WERI-Rb-1 (cell line): ENCODE results near the gene TRAM2.

Experiments used
- DNase-seq: peaks from one replicate; pipeline ENCODE4 v3.0.0-alpha.2; 2020
- H3K27ac ChIP-seq: fragments of 250-450 bp; sonication (Bioruptor Pico); 2 replicates; pipeline ENCODE4 v1.5.1; 2020; ENCODE audit warnings: mild to moderate bottlenecking, moderate library complexity
- H3K27me3 ChIP-seq: fragments of 250-450 bp; sonication (Bioruptor Pico); 2 replicates; pipeline ENCODE4 v1.5.1; 2021; ENCODE audit warnings: mild to moderate bottlenecking, low read depth, moderate library complexity; ENCODE audit not compliant: insufficient read depth, severe bottlenecking
- H3K36me3 ChIP-seq: fragments of 250-450 bp; sonication (Bioruptor Pico); 2 replicates; pipeline ENCODE4 v1.5.1; 2020; ENCODE audit warnings: mild to moderate bottlenecking, moderate library complexity
- H3K4me3 ChIP-seq: 2 replicates; pipeline ENCODE4 v1.5.1; 2011; ENCODE audit warnings: low read depth, mild to moderate bottlenecking, control low read depth, low read length
- H3K9me3 ChIP-seq: fragments of 250-450 bp; sonication (Bioruptor Pico); 2 replicates; pipeline ENCODE4 v1.5.1; 2021; ENCODE audit warnings: mild to moderate bottlenecking, moderate library complexity; ENCODE audit not compliant: severe bottlenecking
- TF ChIP-seq, protein P1 (sequence below): IDR thresholded peaks from 2 replicates; pipeline ENCODE4 v1.5.1; 2011; ENCODE audit warnings: low read depth, mild to moderate bottlenecking, control low read depth, inconsistent platforms, low read length

The TRAM2 gene

DNA sequence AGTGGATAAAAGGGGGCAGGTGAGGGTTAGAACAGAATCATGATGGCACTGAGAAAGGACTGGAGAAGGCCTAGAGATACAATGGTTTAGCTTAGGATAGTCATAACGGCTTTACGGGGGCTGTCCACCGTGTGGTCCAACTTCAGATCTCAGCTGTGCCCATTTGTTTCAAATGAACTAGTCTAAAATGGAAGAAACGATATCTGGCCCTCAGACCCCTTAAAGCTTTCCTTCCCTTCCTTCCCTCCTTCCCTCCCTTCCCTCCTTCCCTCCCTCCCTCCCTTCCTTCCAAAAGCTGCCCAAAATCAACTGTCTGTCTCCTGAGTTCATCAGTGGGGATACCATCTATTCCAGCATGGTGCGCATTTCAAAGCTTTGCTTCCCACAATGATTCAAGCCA lies 27.9 kb downstream of the TRAM2 start:
- no peaks in the 10 kb centered on the region for H3K27me3 ChIP-seq
- no peaks in the 10 kb centered on the region for H3K9me3 ChIP-seq
- TF ChIP-seq, protein P1, sequence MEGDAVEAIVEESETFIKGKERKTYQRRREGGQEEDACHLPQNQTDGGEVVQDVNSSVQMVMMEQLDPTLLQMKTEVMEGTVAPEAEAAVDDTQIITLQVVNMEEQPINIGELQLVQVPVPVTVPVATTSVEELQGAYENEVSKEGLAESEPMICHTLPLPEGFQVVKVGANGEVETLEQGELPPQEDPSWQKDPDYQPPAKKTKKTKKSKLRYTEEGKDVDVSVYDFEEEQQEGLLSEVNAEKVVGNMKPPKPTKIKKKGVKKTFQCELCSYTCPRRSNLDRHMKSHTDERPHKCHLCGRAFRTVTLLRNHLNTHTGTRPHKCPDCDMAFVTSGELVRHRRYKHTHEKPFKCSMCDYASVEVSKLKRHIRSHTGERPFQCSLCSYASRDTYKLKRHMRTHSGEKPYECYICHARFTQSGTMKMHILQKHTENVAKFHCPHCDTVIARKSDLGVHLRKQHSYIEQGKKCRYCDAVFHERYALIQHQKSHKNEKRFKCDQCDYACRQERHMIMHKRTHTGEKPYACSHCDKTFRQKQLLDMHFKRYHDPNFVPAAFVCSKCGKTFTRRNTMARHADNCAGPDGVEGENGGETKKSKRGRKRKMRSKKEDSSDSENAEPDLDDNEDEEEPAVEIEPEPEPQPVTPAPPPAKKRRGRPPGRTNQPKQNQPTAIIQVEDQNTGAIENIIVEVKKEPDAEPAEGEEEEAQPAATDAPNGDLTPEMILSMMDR, result no peak
- H3K27ac ChIP-seq, result no peak overlapping the region
- no peak for DNase-seq
- no peak overlapping the region for H3K4me3 ChIP-seq
- H3K36me3 ChIP-seq, result peaks cover 13% of the 10 kb centered on the region

DNA sequence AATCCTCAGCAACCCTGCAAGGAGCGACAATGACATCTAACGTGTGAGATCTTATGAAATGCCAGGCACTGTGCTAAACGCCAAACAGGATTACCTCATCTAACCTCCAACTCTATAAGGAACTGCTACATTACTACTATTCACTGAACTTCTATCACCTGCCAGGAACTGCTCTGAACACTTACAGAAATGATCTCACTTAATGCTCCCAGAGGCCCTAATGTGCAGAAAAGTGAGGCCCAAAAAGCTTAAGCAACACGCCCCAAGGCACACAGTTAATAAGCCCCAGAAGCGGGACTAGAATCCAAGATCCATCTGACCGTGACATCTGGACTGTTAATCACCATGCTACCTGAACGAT lies 28.5 kb downstream of the TRAM2 start:
- Histone ChIP-seq H3K27me3 (no peaks in the 10 kb centered on the region), H3K4me3 (no peak overlapping the region), H3K27ac (no peak overlapping the region), H3K36me3 (peaks cover 13% of the 10 kb centered on the region), H3K9me3 (no peaks in the 10 kb centered on the region)
- DNase-seq, result no peak
- TF ChIP-seq, protein P1, result no peak

DNA sequence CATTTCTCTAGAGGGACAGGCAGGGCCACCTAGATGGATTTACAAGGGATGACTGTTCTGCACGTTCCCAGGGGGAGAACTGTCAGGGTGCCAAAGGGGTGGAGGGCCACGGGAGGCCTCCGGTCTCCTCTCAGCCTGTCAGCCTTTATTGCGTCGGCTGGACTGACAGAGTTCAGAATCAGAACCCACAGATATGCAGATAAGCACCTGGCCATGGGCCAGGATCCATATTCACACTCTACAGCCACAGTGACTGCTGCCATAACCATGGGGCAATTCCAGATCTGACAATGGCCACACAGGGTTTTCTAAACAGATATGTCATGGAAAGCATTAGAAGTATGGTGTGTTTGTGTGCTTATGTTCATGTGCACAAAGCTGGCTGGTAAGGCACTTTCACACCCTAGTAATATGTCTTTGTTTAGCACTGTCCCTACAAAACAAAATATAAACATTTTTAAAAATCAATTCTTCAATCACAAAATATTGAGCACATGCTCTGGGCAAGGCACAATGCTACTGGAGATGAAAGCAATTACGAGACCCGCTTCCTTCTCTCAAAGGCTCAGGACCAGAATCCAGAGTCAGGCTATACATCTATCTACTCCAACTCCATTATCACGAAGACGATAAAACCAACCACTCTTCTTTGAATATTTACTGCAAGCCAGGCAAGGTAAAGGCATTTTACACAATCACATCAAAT lies 29.1 kb downstream of the TRAM2 start:
- TF ChIP-seq, protein P1, result no peak
- no peaks in the 10 kb centered on the region for H3K9me3 ChIP-seq
- no peak overlapping the region for H3K27ac ChIP-seq
- no peak overlapping the region for H3K4me3 ChIP-seq
- H3K27me3 ChIP-seq, result no peaks in the 10 kb centered on the region
- peaks cover 13% of the 10 kb centered on the region for H3K36me3 ChIP-seq
- DNase-seq, result no peak

DNA sequence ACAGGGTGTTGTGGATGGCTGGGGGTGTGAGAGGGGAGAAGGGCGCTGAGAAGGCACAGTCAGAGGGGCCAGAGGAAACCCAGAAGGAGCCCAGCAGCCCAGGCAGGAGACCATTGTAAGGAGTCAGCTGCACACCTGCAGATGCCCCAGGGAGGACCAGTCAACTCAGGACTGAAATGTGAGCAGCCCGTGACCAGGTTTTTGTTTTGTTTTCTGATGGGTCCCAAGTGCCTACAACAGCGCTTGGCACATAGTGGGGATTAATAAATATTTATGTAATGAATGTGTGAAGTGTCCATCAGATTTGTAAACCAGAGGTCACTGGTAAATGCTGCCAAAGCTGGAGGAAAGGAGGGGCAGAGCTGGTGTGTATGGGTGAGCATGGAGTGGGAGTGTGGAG lies 30.2 kb downstream of the TRAM2 start:
- TF ChIP-seq, protein P1, result no peak
- no peak for DNase-seq
- H3K27ac ChIP-seq, result no peak overlapping the region
- H3K27me3 ChIP-seq, result no peaks in the 10 kb centered on the region
- no peak overlapping the region for H3K4me3 ChIP-seq
- H3K9me3 ChIP-seq, result no peaks in the 10 kb centered on the region
- H3K36me3 ChIP-seq, result peaks cover 13% of the 10 kb centered on the region

DNA sequence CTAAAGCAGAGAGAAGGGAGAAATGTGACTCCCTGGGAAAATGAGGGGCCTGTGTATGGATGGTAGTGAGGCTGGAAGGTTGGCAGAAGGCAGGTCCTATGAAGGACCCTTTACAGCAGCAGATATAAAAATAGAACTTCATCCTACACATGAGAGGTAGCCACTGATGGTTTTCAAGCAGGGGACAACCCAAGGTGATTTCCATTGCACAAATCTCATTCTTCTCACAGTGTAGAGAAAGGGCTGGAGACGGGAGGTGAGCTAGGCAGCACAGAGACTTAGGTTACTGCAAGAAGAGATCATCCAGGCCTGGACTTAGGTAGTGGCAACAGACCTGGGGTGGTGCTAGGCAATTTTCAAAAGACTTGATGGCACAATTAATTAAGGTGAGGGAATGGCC lies 30.7 kb downstream of the TRAM2 start:
- DNase-seq, result no peak
- TF ChIP-seq, protein P1, result no peak
- H3K9me3 ChIP-seq, result no peaks in the 10 kb centered on the region
- peaks cover 13% of the 10 kb centered on the region for H3K36me3 ChIP-seq
- no peak overlapping the region for H3K4me3 ChIP-seq
- no peak overlapping the region for H3K27ac ChIP-seq
- no peaks in the 10 kb centered on the region for H3K27me3 ChIP-seq
